Stimulated activated CD4-positive, alpha-beta T cell treated with anti-CD3 and anti-CD28 coated beads, Interleukin-15, amount 100 ng/mL, for 48 hours (primary cell): ENCODE results near the gene OR2S2.
"Not testable (repeated sequence)": the region's sequence is repeated elsewhere in the genome, so short reads cannot be mapped to it uniquely, and the experiment has no call there.

Source experiments
- DNase-seq, 2 donors: peaks; one replicate each; pipeline ENCODE4 v3.0.0-alpha.2; 2020; ENCODE audit warnings: low read depth in 2 of 2

Gene OR2S2

DNA sequence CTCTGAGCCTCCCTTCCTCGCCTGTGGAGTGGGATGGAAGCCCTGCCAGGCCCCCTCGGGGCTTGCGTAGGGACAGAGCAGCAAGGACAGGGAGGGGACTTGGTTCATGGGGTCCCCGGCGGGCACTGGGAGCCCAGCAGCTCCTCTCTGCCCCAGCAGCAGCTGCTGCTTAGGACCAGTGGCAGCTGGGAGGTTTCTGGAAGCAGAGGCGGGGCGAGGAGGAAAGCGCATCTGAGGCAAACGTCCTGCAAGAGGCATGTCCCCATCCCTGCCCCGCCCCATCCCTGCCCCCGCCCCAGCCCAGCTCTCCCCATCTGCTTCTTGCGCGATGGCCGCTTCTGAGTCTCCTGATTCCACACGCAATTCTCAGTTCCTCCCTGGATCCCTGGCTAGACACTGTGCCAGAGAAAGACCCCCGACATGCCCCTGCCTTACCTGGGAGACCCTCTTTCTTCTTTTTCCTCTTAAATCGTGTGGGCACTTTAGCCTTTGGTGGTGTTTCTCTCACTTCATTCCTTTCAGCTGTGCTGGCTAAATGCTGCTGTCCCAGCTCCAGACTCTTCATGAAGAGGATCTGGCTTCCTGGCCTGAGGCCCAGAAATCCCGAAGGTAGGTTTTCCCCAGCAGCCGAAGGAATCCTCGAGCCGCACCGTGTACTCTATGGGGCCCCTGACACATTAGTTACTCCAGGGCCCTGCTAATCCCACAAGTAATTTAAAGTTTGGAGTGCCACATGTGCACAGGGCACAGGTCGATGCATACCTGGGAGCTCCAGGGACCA, 4.4 kb upstream of the OR2S2 start:
- DNase-seq = no peak

DNA sequence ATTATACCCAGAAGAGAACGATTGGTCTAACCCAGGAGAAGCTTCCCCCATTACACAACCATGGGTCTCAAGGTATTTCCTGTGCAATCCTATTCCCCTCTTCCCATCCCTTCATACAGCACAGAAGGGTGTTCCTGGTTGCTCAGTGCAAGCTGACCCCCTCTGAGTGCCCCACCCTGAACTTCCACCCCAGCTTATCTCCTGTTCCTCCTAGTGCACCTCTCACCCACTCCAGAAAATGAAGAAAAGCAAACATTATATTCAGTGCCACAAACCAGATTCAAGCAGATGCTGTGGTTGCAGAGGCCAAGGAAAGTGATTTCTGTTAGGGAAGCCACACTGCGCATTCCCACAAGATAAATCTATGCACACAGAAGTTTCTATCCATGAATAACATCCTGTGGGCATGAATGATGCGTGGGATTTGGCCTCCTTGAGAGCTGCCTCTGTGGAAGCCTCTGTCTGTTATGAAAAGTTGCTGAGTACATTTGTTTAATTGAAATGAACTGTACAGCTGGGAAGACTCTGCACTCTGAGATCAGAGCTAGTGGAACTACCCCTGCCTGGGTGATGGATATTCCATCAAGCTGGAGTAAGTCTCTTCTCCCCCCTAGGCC, 2.2 kb upstream of the OR2S2 start:
- DNase-seq = no peak

DNA sequence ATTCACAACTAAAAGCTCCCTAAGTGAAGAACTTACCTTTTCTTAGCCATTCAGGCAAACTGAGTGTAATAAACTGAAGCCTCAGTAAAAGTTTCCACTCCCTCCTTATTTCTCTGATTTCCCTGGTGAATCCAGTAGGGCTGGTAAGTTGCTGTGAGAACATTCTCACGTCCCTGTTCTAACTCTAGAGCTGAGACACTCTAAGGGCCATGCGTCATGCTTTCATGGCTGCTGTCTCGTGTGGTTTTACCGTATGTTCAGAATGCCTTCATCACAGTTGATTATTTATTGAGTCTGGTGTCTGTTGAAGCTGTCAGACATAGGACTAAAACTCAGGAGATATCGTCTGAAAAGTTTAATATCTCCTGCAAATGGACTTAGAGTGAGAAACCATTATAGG, 1.3 kb downstream of the OR2S2 start:
- no peak for DNase-seq

DNA sequence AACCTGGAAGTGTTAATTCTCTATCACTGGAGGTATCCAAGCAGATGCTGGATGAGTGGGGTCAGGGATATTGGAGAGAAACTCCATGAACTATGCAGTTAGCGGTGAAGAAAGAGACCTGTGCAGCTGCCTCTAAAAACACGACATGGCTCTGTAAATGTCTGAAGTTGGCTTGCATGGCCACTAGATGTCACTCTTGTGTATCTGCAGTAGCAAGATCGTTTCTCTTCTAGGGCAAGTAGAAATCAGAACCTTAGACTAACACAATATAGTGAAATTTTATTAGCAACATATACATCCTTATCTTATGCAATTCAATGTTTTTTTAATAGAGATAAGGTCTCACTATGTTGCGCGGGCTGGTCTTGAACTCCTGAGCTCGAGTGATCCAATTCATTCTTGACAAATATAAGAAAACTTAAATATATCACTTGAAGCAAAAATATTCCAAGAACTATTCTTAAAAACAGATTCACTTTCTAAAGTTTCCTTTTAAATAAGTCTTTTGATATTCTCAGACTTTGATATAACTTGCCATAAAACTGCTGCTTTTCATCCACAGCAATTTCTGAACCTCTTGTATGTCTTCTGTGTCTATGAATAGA, 2.9 kb downstream of the OR2S2 start:
- peak in 1 of 2 donors; percentile 31 for DNase-seq

DNA sequence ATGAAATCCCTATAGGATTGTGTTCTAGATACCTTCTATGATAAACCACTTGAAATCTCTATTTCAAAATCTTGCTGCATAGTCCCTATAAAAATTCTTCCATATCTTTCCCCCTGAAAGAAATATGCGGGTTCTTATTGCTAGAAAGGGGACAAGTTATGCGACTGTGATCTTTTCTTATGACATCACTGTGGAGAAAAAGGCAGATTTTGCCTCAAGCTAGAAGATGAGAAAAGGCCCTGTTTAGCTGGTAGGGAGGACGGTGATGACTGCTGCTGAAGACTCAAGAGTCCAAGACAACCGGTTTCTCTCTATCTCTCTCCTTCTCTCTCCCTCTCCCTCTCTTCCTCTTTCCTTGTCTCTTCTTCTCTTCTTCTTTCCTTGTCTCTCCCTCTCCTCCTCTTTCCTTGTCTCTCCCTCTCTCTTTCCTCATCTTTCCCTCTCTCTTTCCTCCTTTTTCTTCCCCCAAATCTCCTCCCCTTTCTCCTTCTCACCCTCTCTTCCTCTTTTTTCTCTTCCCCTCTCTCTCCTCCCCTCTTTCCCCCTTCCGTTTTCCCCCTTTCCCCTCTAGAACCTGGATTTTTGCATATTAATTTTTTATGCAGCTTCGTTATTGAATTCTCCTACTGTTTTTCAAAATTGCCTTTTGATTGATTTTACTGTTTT, 5.3 kb downstream of the OR2S2 start:
- no peak for DNase-seq

DNA sequence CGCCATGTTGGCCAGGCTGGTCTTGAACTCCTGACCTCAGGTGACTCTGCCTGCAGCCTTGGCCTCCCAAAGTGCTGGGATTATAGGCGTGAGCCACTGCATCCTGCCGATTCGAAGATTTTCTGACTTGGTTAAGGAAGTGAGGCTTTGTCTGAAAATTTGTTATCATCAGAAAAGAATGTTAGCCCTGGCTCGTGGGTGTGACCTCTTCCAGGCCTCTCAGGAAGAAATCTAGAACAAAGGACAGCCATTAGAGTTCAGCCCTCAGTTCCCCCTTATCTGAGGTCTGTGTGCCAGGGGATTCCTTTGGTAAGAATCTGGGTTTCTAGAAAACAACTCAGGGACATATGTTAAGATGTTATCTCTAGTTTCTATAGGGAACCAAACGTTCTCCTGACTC, 6.2 kb downstream of the OR2S2 start:
- no peak for DNase-seq

DNA sequence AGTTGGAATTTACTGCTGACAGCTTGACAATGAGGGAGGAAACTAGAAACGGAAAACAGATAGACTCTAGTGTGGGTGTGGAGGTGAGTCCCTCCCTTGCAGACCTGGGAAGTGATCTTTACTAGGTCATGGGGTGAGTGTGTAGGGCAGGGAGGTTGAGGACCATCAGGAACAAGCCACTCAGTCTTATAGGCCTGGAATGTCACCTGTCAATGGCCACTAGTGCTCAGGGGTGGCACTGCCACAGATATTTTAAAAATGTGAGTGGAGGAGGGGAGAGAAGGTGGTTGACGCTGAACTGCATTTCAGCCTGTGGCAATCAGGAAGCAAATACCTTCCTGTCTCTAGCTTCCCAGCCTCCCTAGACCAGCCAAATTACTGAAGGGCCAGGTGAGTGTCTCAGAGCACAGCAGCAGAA, 9.0 kb downstream of the OR2S2 start:
- DNase-seq = no peak

DNA sequence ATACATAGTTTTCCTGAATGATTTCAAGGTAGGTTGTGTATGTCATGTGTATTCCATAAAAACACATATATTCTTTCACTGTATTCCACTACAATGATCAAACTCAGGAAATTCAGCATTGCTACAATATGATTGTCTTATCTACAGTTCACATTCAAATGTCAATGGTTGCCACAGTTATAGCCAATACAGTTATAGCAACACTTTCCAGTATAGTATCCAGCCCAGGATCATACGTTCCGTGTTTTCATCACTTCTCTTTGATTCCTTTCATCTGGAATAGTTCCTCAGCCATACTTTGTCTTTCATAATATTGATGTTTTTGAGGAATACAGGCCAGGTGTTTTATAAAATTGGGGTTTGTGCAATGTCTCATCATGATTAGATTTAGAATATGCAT, 9.5 kb downstream of the OR2S2 start:
- DNase-seq = no peak

DNA sequence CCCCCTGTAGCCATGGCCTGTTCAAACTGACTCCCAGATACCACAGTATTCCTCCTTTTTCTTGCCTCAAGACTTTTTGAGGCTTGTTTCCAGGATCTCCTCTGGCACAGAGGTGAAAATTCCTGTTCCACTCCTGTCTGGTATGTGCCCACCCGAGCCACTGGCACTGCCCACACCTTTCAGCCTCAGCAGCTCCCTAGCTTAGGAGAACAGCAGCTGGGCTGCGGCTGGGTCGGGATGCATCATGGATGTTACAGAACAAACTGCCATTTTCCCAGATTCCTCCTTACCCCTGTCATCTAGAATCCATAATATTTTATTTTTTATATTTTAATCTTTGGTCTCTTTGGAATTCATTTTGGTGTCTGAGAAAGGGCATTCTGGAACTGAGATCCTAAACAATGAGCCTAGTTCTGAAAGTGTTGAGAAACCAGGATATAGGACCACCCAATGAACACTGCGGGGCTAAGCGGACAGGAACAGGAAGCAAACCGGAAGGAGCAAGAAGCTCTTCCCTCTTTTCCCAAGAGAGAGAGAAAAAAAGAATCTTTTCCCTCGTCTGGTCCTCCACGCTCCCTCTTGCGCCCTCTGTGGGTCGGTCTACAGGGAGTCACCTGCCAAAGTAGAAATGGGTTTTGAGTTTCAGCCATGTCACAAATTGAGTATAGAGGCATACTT, 12.5 kb downstream of the OR2S2 start:
- DNase-seq = peak; percentile 29 to 65

DNA sequence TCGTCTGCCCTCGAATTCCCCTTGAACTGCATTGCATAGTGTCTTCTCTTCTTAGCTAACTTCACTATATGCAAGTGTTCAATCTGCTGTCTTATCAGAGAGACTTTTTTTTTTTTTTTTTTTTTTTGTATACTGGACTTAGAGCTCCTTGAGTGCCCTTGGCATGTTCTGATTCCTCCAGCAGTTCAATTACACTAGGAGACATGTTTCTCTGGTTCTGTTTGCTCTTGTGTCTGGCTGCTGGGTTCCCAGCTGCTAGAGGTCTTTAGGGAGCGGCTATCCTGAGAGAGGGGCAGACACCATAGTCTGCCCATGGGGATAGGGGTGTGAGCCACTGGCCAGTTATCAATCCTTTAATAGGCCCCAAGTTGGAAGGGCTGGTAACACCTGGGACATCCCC, 13.1 kb downstream of the OR2S2 start:
- no peak for DNase-seq

DNA sequence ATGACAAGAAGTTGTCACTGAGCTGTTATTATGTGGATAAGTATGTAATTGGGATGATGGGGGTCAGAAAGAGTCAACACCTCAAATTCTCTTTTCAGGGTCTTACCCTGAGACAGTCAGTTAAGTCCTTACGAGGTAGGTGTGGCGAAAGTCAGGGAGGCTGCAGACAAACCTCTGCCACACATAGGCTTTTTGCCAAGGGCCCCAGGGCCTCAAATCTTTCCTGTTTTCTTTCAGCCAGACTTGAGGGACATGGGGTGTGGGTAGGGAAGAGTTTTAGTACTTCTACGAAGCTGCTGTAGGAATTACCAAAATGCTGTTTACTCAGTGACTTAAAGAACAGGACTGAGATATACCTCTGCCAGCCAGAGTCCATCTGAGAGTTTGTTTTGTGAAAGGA, 13.8 kb downstream of the OR2S2 start:
- no peak for DNase-seq

DNA sequence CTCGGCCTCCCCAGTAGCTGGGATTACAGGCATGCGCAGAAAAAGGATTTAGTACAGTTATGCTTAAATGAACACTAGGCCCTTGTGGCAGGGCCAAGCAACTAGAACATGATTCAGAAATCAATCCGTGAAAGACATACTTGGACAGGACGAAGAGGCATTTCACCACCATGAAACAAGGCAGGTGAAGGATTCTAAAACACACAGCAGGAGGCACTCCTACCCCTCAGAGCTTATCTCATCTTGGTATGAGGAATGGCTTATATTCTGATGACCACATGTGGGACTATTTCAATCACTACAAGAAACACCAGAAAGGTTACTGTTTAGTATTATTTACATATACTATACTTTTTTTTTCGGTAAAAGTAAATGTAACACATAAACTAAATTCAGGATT, 15.7 kb downstream of the OR2S2 start:
- DNase-seq = no peak

DNA sequence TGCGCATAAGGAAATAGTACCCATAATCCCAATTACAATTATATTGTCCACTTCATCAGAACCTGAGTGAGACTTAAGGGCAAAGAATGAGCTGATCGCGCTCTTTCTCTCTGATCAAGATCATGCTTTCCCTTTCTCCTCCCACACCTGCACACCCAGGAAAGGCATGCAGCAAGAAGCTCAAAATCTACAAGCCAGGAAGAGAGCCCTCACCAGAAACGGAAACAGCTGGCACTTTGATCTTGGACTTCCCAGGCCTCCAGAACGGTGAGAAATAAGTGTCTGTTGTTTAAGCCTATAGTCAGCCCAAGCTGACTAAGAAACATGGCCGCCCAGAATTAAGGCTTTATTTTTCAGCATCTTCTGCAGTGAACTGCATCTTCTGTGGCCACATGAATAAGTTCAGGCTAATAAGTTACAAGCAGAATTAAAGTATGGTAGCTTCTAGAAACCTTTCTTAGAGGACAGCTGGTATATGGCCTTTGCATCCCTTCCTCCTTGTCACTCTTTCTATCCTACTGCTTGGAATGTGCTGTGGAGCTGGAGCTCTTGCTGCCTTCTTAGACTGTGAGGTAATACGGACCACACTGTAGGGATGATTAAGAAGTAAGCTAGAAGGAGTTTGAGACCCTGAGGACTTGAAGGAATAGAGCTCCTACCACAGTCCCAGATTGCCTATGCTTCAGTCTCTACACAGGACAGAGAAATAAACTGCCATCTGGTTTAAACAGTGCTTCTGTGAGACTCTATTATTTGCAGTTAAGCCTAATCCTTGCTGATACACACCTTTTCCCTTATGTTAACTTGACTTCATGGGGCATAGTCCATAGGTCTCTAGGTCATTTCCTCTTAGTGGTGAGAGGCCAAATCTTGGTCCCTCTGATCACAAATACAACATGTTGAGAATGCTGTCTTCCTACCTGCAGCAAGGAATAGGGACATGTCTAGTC, 17.2 kb downstream of the OR2S2 start:
- peak in 1 of 2 donors; percentile 8 for DNase-seq

DNA sequence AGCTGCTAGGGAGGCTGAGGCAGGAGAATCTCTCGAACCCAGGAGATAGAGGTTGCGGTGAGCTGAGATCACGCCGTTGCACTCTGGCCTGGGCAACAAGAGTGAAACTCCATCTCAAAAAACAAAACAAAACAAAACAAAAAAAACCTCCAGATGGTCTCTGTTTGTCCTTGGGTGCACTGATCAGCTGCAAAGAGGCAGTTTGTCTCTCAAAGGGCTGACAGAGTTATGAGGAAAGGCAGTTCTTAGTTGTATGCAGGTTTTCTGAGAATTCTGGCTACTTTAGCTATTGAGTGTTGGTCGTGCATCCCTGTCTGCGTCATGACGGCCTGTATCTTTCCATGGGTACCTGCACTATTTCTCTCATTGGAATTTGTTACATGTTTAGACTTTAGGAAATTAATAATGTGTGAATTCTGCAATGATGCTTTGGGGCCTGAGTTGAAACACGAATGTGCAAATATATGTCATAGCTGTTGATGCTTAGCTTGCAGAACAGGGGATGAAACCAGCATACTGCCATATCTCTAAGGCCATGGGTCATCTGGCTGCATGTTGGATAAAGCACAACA, 18.2 kb downstream of the OR2S2 start:
- no peak for DNase-seq

DNA sequence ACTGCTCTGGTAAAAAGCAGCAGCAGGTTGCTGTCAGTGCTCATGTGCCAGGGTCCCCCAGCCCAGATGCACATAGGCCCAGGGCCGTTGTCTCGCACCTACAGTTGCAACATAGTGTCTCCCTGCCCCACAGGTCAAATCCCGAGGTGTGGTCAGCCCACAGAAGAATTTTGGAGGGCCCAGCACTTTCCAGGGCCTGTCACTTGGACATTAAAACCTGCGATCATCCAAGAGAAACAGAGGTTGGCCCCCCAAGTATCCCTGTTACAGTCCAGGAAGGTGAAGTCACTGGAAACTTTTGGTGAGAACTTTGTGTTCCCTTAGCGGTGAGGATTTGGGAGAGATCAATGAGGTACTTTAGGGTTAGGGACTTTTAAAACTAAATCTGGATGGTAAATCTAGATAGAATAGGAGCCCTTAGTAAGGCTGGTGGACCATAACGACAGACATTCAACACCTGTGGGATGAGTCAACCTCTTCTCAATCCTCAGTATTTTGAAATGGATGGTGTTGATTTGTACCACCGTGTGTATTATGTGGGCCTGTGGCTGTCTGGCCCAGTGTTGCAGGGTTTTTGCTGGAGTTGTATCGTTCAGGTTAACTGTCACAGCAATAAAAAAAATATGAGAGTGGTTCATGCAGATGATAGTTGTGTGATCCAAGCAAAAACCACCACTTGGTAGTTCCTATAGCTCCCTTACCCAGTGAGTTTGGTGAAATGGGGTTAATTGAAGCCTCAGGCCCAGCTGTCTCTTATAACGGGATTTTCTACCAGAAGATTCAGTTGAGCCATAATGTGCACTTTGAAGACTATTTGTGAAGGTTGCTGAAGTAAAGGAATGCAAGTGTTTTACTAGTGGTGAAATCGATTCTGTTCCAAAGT, 19.2 kb downstream of the OR2S2 start:
- no peak for DNase-seq

DNA sequence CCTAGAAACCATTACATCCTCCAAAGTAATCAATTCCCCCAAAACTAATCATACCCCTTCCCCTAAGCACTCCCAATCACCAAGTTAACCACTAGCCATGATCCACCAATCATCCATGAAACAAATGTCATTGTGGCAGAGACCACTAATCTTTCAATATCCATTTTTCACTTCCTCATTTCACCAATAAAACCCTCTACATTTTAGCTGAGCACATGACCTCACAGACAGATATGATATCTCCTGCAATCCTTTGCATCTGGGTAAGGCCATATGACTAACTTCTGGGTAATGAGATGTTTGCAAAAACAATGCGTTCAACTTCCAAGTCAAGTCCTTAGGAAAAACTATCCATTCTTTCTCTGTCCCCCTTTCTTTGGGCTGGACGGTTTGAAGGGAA, 20.7 kb downstream of the OR2S2 start:
- DNase-seq = no peak

DNA sequence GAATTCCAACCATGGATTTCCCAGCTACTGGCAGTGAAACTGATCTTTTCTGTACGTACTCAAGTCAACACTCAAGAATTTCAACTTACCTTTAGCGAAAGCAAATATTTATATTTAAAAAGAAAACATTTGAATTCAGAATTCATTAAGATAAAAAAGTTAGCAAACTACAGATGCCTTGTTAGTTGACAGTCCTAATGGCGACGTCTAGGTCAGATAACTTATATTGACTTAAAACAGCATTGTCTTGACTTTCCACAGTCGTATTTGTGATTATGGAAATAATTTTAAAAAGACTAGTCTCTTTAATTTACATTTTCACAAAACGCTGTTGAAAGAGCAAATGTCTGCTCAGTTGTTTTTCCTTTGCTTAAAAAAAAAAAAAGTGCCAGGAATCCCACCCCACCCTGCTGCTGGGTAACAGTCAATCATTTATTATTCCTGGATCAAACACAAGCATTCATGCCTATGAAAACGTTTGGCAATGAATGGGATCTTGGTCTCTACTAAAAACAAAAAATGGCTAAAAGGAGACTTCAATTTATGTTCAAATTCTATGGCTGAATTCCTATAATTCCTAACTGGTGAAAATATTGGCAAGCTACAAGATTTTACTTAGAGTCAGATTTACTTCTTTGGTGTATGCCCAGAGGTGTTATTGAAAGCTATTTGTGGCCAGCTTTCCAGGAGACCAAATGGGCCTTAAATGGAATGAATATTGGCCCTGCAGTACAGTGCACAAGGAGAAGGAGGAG, 22.0 kb downstream of the OR2S2 start:
- DNase-seq = no peak

DNA sequence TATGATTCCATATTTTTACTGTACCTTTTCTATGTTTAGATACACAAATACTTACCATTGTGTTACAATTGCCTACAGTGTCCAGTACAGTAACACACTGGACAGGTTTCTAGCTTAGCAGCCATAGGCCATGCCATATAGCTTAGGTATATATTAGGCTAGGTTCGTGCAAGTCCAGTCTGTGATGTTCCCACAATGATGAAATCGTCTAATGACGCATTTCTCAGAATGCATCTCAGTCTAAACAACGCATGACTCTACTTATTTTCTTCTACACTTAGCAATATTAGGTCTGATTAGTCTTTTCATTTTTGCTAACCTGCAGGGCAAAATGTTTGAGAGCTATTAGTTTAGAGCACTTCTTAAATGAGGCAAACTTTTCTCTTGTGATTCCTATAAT, 22.7 kb downstream of the OR2S2 start:
- DNase-seq = no peak

DNA sequence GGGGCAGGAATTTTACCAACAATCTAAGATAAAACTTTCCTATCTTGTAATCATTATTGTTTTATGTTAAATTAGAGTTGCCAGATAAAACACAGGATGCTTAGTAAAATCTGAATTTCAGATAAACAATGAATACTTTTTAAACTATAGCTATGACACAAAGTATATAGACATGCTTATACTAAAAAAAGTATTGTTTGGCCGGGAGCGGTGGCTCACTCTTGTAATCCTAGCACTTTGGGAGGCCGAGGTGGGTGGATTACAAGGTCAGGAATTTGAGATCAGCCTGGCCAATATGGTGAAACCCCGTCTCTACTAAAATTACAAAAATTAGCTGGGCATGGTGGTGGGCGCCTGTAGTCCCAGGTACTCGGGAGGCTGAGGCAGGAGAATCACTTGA, 23.9 kb downstream of the OR2S2 start:
- not testable (repeated sequence) for DNase-seq
